ENCODE data around the gene ASPHD1. TPM values are rescaled to one million over a fixed set of nuclear protein-coding genes. Genes with fewer than 3 reads are reported as not detected.
A peak's percentile ranks its signal among the peaks of the same experiment; 100 is the strongest.

ASPHD1 gene
- total RNA-seq, 3 donors from 2014 or later = 1.6 to 1.9 (median 1.8) TPM

- no peak for ATAC-seq
- DNase-seq = no peak
- TF ChIP-seq, protein P1, sequence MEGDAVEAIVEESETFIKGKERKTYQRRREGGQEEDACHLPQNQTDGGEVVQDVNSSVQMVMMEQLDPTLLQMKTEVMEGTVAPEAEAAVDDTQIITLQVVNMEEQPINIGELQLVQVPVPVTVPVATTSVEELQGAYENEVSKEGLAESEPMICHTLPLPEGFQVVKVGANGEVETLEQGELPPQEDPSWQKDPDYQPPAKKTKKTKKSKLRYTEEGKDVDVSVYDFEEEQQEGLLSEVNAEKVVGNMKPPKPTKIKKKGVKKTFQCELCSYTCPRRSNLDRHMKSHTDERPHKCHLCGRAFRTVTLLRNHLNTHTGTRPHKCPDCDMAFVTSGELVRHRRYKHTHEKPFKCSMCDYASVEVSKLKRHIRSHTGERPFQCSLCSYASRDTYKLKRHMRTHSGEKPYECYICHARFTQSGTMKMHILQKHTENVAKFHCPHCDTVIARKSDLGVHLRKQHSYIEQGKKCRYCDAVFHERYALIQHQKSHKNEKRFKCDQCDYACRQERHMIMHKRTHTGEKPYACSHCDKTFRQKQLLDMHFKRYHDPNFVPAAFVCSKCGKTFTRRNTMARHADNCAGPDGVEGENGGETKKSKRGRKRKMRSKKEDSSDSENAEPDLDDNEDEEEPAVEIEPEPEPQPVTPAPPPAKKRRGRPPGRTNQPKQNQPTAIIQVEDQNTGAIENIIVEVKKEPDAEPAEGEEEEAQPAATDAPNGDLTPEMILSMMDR (IDR thresholded peaks at IDR 0.05) = no peak
- peaks cover 4% of the 10 kb centered on the region for H3K9me3 ChIP-seq
- H3K4me3 ChIP-seq = no peak overlapping the region
- H3K4me1 ChIP-seq (ENCODE audit: low read depth) = peaks cover 6% of the 10 kb centered on the region
- H3K36me3 ChIP-seq (ENCODE audit: low read depth) = no peaks in the 10 kb centered on the region
- intact Hi-C loops (cut with DNase I, micrococcal nuclease) = no loop called here
Measured at GRCh38 chr16:29940656-29941055, 40.4 kb downstream of the ASPHD1 start.

DNA sequence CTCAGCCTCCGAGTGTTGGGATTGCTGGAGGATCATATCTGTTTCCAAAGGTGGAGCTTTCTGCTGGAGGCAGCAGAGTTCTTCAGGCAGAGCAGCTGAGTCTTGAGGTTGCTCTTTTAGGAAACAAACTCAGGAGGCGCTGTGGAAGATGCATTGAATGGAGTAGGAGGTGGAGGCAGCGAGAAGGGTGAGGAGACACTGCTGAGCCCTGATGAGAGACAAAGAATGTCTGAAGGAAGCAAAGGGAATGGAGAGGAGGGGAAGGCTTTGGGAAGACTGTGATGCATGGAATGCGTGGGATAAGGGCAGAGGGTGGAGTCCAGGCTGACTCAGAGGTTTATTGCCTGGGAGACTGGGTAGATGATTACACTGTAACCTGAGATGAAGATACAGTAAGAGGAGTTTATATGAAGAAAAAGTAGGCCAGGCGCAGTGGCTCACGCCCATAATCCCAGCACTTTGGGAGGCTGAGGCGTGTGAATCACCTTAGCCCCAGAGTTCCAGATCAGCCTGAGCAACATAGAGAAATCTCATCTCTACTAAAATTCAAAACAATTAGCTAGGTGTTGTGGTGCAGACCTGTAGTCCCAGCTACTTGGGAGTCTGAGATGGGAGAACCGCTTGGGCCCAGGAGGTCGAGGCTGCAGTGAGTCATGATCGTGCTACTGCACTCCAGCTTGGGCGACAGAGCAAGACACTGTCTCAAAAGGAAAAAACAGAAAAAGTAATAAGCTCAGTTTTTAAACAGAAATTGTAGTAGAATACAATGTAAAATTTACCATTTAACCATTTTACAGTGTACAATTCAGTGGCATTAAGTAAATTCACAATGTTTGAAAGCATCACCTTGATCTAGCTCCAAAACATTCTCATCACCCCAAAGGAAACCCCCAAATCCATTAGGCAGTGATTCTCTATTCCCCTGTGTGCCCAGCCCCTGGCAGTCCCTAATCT is 43.8 kb downstream of the ASPHD1 start:
- peak; percentile 98 for ATAC-seq
- H3K9me3 ChIP-seq = peaks cover 4% of the 10 kb centered on the region
- peak; percentile 73 to 81 (median 75) for DNase-seq
- intact Hi-C loops (cut with DNase I, micrococcal nuclease) = no loop called here
- H3K4me1 ChIP-seq (ENCODE audit: low read depth) = peaks cover 6% of the 10 kb centered on the region
- TF ChIP-seq, protein P1 (IDR thresholded peaks at IDR 0.05) = no peak
- H3K4me3 ChIP-seq = no peak overlapping the region
- no peaks in the 10 kb centered on the region for H3K36me3 ChIP-seq (ENCODE audit: low read depth)

DNA sequence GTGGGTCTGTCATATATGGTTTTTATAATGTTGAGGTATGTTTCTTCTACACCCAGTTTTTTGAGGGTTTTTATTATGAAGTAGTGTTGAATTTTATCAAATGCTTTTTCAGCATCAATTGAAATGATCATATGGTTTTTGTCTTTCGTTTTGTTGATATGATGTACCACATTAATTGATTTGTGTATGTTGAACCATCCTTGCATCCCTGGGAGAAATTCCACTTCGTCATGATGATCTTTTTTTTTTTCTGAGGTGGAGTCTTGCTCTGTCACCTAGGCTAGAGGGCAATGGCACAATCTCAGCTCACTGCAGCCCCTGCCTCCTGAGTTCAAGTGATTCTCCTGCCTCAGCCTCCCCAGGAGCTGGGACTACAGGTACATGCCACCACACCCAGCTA is 47.6 kb downstream of the ASPHD1 start:
- intact Hi-C loops (cut with DNase I, micrococcal nuclease) = no loop called here
- no peak for DNase-seq
- ATAC-seq = no peak
- peaks cover under 1% of the 10 kb centered on the region for H3K4me1 ChIP-seq (ENCODE audit: low read depth)
- no peaks in the 10 kb centered on the region for H3K9me3 ChIP-seq
- TF ChIP-seq, protein P1 (IDR thresholded peaks at IDR 0.05) = no peak
- no peaks in the 10 kb centered on the region for H3K36me3 ChIP-seq (ENCODE audit: low read depth)
- H3K4me3 ChIP-seq = no peak overlapping the region

- TF ChIP-seq, protein P1 (IDR thresholded peaks at IDR 0.05) = no peak
- Histone ChIP-seq H3K4me3 (no peak overlapping the region), H3K4me1 (ENCODE audit: low read depth) (no peaks in the 10 kb centered on the region), H3K36me3 (ENCODE audit: low read depth) (no peaks in the 10 kb centered on the region), H3K9me3 (no peaks in the 10 kb centered on the region)
- DNase-seq (no peak), ATAC-seq (no peak)
- intact Hi-C loops (cut with DNase I, micrococcal nuclease) = no loop called here
Measured at GRCh38 chr16:29950806-29951461, 50.6 kb downstream of the ASPHD1 start.

DNA sequence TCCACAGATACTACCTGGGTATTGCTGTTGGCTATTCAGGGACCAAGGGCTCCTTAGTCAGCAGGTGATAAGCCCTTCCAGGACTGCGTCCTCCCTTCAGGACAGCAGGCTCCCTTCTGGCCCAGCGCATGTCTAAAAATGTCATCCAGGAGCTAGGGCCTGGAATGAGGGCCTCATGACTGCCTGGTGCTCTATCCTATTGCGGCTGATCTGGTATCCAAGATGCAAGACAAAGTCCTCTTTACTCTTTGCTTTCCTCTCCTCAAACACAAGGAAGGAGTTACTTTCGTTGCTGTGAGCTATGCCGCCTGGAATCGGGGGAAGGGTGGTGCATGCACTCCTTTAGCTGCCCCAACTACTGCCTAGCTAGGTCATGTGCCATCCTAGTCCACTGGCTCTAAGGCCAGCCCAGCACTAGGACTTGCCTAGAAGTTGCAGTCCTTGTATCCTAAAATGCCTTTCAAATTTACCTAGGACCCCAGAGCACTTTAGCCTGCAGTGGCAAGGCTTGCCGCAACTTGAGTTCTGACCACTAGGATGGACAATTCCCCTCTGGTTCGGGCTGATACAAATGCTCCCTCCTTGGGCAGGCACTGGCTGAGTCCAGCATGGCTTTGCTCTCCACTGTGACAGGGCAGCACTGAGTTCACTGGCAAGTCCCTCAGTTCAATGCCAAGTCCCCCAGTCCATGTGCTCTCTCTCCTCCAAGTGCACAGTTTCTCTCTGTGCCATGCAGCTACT is 51.5 kb downstream of the ASPHD1 start:
- Histone ChIP-seq H3K4me3 (no peak overlapping the region), H3K9me3 (no peaks in the 10 kb centered on the region), H3K36me3 (ENCODE audit: low read depth) (no peaks in the 10 kb centered on the region), H3K4me1 (ENCODE audit: low read depth) (no peaks in the 10 kb centered on the region)
- TF ChIP-seq, protein P1 (IDR thresholded peaks at IDR 0.05) = no peak
- intact Hi-C loops (cut with DNase I, micrococcal nuclease) = no loop called here
- ATAC-seq (no peak), DNase-seq (no peak)

Other genes with a start within 250 kb of the ASPHD1 start
- gene SPN, start 237.2 kb upstream of the ASPHD1 start, total RNA-seq = 1 to 10 TPM; 4.4 to 6.0 (median 4.5) TPM
- gene QPRT, start 221.3 kb upstream of the ASPHD1 start, total RNA-seq = 10 to 100 TPM; 25.3 to 54.6 (median 25.4) TPM
- gene C16orf54, start 154.5 kb upstream of the ASPHD1 start, total RNA-seq = 1 to 10 TPM; 1.6 to 3.4 (median 1.7) TPM
- 100 to 1,000 TPM; 196 to 671 (median 551) TPM for gene ZG16, start 122.2 kb upstream of the ASPHD1 start, total RNA-seq
- gene KIF22, start 109.7 kb upstream of the ASPHD1 start, total RNA-seq = 10 to 100 TPM; 24.7 to 56.2 (median 53.0) TPM
- gene MAZ, start 94.0 kb upstream of the ASPHD1 start, total RNA-seq = 100 to 1,000 TPM; 224 to 415 (median 225) TPM
- gene PRRT2, start 88.3 kb upstream of the ASPHD1 start, total RNA-seq = 10 to 100 TPM in 1 of 3 donors, under 1 TPM in 2; 0.81 to 15.2 (median 0.94) TPM
- 10 to 100 TPM; 15.6 to 25.1 (median 20.5) TPM for gene PAGR1, start 84.3 kb upstream of the ASPHD1 start, total RNA-seq
- gene MVP, start 80.0 kb upstream of the ASPHD1 start, total RNA-seq = 100 to 1,000 TPM; 307 to 552 (median 529) TPM
- 100 to 1,000 TPM in 1 of 3 donors, 10 to 100 TPM in 2; 53.1 to 102 (median 90.5) TPM for gene CDIPT, start 37.3 kb upstream of the ASPHD1 start, total RNA-seq
- gene SEZ6L2, start 938 bp upstream of the ASPHD1 start, total RNA-seq = 1 to 10 TPM; 6.1 to 9.6 (median 7.0) TPM
- 10 to 100 TPM; 22.2 to 25.8 (median 22.9) TPM for gene KCTD13, start 25.7 kb downstream of the ASPHD1 start, total RNA-seq
- gene TMEM219, start 61.6 kb downstream of the ASPHD1 start, total RNA-seq = 100 to 1,000 TPM; 116 to 209 (median 130) TPM
- 10 to 100 TPM; 46.6 to 53.4 (median 50.5) TPM for gene TAOK2, start 73.4 kb downstream of the ASPHD1 start, total RNA-seq
- 10 to 100 TPM; 11.3 to 21.3 (median 11.9) TPM for gene HIRIP3, start 95.1 kb downstream of the ASPHD1 start, total RNA-seq
- 10 to 100 TPM; 71.2 to 79.5 (median 78.4) TPM for gene INO80E, start 95.8 kb downstream of the ASPHD1 start, total RNA-seq
- 10 to 100 TPM in 1 of 3 donors, 1 to 10 TPM in 2; 5.2 to 16.8 (median 7.5) TPM for gene DOC2A, start 110.5 kb downstream of the ASPHD1 start, total RNA-seq
- gene C16orf92, start 122.7 kb downstream of the ASPHD1 start, total RNA-seq = not detected
- under 1 TPM in 2 of 3 donors, not detected in 1; 0.38 to 0.46 TPM for gene TLCD3B, start 130.8 kb downstream of the ASPHD1 start, total RNA-seq
- 1,000 to 10,000 TPM; 1,235 to 2,016 (median 1,778) TPM for gene ALDOA, start 165.3 kb downstream of the ASPHD1 start, total RNA-seq
- 100 to 1,000 TPM in 2 of 3 donors, 10 to 100 TPM in 1; 71.7 to 109 (median 102) TPM for gene PPP4C, start 175.5 kb downstream of the ASPHD1 start, total RNA-seq
- 1 to 10 TPM in 1 of 3 donors, under 1 TPM in 2; 0.63 to 1.9 (median 0.90) TPM for gene TBX6, start 191.4 kb downstream of the ASPHD1 start, total RNA-seq
- 10 to 100 TPM; 30.5 to 78.4 (median 69.3) TPM for gene YPEL3, start 195.7 kb downstream of the ASPHD1 start, total RNA-seq
- 10 to 100 TPM; 29.6 to 75.3 (median 51.7) TPM for gene GDPD3, start 213.0 kb downstream of the ASPHD1 start, total RNA-seq
- gene MAPK3, start 222.7 kb downstream of the ASPHD1 start, total RNA-seq = 100 to 1,000 TPM; 200 to 378 (median 285) TPM